DMS114 treated with DMSO at 0.1 percent for 48 hours (cell line): ENCODE data around the gene TYW3.

Source experiments
- DNase-seq: peaks from one replicate; lab custom pipeline; 2025; ENCODE audit not compliant: unreplicated experiment; lab: John Stamatoyannopoulos, UW

TYW3 gene

GRCh38 chr1:74732960-74733603, at the start of gene TYW3, which contains the start of gene CRYZ:
TSS of gene TYW3 (plus strand) at chr1:74733152. CDS start at chr1:74733245, 93 bp downstream.
TSS of gene CRYZ (minus strand) at chr1:74733050. CDS start at chr1:74724821, 8,229 bp downstream.
- DNase-seq = peak; percentile 91

DNA sequence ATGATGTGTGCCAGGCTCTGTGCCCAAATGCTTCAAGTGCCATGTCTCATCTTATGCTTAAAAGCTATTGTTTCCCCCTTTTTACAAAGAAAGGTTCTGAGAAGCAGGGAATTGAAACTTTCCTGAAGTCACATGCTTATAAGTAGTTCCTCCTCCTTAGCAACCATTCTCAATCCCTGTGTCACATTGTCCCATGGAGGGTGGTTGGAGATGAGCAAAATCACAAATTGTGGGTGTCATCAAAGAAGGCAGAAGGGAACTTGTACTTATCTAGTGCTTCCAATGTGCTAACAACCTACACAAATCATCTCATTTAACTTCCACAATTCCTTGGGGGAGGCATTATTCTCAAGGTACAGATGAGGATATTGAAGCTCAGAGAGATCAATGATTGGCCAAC, 49.3 kb upstream of the TYW3 start:
- no peak for DNase-seq

- DNase-seq = no peak
Measured at GRCh38 chr1:74684301-74684700, 48.7 kb upstream of the TYW3 start.

DNA sequence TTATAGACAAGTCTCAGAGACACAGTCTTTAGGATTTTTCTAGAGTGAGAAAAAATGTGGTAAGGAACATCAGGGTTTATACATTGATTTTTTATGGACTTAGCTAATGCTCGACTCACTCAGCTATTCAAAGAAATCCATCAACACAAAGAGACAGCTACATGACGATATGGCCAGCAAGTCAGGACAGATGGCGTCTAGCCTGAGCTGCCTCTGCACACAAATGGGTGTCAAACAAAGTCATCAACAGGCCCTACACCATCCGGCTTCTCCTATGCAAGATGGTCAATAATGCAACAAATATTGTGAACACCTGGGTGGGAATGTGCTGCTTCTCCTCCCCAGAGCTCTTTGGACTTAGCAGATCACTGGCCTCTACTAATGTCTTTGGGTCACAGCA, 46.0 kb upstream of the TYW3 start:
- no peak for DNase-seq

DNA sequence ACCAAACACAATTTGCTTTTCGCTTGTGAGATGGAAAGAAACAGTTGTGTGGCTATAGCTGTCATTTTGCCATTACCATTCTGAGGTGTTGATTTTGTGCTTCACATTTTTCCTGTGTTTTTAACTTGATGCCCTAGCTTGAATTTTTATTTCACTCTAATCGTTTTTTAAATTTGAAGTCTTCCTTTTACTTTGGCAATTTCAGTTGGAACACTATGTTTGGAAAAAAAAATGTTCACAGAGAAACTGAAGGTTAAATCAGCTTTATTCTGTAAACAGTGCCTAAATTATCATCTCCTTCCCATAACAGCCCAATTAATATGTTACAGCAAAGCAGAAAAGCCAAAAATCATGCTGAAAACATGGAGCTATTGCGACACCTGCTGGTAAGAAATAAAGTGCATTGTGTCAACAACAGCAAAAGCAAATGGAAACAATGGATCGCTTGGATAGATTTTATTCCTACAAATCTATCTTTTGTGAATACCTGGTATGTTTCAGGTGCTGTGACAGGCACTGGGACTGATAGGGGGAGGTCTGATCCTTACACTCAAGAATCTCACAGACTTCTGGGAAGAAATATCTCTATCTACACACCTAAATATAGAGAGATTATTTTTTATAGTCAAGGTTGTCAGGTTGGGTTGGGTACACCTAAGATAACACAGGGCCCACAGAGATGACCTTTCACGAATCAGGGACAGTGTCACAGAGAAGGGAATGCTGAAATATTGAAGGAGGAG, 43.2 kb upstream of the TYW3 start:
- peak; percentile 40 for DNase-seq

DNA sequence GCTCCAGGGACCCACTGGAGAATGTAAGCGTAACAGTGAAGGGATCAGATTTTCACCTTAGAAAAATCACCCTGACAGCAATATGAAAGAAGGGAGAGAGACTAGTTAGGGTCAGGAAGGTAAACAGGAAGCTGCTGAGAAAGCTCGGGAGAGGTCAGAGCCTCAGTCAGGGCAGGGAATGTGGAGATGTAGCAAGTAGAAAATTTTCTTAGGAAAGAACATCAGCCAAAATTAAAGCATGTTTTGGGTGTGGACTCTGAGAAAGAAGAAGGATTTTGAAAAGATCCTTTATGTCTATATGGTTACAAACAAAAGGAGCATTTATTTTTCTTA, 42.6 kb upstream of the TYW3 start:
- DNase-seq = no peak

GRCh38 chr1:74690909-74691308, 42.0 kb upstream of the TYW3 start:
- no peak for DNase-seq

DNA sequence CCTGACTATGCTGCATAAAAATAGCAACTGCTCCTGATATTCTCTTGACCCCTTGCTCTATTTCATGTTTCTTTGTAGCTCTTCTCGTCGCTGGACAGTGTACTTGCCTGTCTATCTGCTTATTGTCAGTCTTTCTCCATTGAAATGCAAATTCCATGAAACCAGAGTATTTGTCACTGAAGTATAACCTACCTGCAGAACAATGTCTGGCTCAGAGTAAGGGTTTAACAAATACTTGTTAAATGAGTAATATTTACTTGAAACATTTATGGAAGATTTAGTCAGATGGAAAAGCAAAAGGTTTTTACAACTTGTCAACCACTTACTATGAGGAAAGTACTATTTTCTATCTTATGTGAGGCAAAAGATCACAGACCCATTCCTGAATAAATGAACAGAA, 39.5 kb upstream of the TYW3 start:
- no peak for DNase-seq

- DNase-seq = no peak
Measured at GRCh38 chr1:74697832-74698231, 35.1 kb upstream of the TYW3 start.

DNA sequence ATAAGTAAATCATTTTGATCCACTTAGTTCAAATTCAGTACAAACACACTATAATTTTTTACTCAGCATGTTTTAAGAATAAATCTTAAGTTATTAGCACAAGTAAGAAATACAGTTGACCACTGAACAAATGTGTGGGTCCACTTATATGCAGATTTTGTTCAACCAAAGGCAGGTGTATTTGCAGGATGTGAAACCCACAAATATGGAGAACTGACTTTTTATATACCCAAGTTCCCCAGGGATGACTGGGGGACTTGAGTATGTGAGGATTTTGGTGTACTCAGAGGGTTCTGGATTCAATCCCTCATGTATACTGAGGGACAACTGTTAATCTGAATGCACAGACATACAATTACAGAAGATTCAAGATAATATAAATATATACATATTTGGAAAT, 33.6 kb upstream of the TYW3 start:
- DNase-seq = no peak

DNA sequence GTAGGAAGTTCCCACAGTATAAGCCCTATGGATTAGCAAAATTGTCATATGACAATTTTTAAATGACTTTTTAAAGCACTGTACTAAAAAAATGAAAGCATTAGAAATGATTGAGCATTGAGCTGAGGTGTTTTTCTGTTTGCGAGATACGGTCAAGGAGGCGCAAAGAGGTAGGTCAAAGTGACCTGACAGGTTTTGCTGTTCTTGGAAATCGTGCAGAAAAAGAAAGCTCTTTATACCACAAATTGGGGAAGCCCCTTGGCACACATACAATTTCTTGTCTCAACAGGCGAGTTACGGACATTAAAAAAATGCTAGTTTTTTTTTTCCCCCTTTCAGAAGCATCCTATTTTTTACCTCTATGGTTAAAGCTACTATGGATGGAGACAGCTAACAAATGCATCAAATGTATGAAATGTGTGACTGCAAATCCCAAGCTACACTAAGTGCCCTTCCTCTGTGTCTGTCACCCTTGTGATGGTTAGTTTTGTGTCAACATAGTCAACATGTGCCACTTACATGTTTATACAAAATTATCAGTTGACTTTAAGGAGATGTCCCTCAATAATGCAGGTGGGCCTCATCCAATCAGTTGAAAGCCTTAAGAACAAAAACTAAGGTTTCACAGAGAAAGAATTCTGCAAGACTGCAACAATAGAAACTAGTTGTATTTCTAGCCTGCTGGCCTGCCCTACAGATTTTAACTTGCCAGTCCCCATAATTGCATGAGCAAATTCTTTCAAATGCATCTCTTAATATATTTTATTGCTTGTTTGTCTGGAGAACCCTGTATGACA, 29.4 kb upstream of the TYW3 start:
- DNase-seq = no peak

DNA sequence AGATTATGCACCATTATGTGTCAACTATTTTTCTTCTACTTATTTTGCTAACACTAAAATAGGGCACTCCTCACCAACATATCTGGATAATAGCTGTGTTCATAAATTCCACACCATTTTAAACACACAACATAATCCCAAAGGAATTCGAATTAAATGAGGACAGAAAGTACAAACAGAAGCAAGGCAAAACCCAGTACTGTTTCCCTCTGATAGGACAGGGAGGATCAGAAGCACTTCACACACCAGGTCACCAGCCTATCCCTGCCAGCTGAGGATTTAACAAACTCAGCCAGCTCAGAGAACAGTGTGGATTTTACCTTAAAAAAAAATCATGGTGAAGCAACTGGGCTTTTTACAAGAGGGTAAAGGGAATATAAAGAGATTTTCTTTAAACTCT, 20.1 kb upstream of the TYW3 start:
- DNase-seq = no peak

- DNase-seq = no peak
Measured at GRCh38 chr1:74713849-74714248, 19.1 kb upstream of the TYW3 start.

- no peak for DNase-seq
Measured at GRCh38 chr1:74714429-74715235, 18.3 kb upstream of the TYW3 start.

DNA sequence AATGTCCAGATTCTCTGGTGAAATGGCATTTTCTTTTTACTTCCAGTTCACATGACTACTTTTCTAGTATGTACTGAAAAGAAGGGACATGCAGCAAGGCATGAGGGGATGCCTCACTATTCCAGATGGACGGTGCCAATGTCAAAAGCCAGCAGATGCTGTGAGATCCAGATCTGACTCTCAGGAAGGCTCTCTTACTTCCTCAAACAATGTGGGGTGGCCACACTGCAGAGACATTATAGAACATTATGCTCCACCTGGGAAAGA, 17.8 kb upstream of the TYW3 start:
- DNase-seq = no peak

DNA sequence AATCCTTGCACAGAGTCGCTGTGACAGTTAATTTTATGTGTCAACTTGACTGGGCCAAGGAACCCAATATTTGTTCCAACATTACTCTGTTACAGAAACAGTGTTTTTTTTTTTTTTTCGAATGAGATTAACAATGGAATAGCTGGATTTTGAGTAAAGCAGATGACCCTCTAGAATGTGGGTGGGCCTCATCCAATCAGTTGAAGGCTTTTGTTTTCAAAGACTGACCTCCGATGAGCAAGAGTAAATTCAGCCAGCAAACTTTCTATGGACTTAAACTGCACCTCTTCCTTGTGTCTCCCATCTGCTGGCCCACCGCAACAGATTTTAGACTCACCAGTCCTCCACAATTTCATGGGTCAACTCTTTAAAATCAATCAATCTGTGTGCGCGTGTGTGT, 17.1 kb upstream of the TYW3 start:
- no peak for DNase-seq

GRCh38 chr1:74716822-74717221, 16.1 kb upstream of the TYW3 start:
- DNase-seq = no peak

DNA sequence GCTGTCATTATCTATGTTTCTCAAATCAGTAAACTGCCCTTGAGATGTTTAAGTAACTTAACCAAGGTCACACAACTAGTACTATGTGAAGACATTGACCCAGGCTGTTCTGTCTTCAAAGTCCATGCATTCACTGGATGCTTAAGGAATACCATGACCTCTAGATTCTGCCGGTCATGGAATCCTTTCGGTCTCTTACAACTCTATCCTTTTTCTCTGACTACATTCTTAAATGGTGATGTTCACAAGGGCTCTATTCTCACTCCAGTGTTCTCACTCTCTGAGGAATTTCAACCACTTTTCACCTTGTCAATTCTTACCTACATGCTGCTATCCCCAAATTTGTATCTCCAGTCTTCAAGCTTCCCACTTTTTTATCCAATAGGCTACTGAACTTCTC, 15.3 kb upstream of the TYW3 start:
- no peak for DNase-seq

- no peak for DNase-seq
Measured at GRCh38 chr1:74726063-74726462, 6.9 kb upstream of the TYW3 start.

DNA sequence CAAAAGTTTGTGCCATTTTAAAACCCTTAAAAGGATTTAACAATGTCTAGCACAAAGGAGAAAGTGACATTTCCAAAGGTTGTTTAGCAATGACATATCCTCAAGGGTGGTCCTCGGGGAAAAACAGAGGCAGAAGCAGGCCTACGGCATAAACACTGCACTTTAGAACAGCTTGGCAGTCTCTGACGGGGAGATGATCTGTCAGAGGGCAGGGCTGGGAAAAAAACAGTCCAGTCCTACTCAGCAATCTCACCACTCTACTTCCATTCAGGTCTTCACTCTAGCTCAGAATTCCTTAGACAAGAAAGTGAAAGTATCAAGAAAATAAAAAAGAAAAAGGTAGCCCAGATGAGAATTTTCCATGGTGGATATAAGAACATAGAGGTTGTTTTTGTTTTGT, 4.2 kb upstream of the TYW3 start:
- no peak for DNase-seq

DNA sequence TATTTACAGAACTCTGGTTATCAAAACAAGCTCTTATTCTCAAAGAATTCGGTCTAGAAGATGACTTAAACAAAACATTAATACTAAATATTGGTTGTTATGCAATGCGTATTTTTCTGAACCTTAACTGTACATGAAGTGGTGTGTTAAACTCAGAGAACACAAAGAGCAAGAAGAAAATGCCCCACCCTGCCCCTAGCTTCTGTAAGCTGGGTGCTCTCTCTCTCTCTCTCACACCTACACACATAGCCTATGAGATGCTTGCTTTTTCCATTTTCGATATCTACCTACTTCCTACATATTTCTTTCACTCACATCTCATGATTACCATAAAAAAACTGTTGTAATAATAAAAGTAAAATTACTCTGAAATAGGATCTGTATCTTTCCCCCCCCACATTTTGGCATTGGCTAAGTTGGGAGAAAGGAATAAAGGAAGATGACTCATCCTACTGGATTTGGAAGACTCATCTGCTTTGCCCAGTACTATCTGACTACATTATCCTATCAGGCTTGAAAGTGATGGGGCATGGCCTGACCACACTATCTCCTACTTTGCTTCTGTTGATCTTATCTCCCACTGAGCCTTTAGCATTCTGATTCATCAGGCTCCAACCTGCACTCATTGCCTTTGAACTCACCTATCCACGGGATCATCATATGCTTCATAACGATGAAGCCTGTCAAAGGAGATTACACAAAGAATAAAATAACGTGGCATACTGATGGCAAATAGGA, 3.0 kb upstream of the TYW3 start:
- DNase-seq = no peak
